GM12874 (cell line): Measurements from ENCODE around the gene PDIA6.

Experiments
- TF ChIP-seq, protein P1 (sequence below): IDR thresholded peaks from 2 replicates; pipeline ENCODE4 v1.5.1; 2011; ENCODE audit warnings: low read depth, mild to moderate bottlenecking, control low read depth, low read length, moderate library complexity; ENCODE audit not compliant: insufficient read depth

The PDIA6 gene

DNA sequence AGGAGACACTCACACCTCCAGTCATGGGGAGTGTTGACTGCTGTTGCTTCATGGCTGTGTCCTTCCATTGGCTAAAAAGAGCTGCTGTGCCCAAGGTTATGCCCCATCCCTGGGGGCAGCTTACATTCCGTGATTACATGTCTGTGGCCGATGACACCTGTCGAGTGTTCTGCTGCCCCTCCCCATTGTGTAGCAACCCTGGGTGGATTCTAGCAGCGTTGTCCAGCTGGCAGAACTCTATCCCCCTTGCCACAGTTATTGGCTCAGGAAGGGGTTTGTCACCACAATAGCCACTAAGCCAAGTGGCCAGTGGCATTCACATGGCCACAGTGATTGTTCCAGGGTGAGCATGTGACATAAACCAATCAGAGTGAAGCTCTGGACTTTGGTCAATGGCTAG, 11.6 kb upstream of the PDIA6 start:
- TF ChIP-seq, protein P1, sequence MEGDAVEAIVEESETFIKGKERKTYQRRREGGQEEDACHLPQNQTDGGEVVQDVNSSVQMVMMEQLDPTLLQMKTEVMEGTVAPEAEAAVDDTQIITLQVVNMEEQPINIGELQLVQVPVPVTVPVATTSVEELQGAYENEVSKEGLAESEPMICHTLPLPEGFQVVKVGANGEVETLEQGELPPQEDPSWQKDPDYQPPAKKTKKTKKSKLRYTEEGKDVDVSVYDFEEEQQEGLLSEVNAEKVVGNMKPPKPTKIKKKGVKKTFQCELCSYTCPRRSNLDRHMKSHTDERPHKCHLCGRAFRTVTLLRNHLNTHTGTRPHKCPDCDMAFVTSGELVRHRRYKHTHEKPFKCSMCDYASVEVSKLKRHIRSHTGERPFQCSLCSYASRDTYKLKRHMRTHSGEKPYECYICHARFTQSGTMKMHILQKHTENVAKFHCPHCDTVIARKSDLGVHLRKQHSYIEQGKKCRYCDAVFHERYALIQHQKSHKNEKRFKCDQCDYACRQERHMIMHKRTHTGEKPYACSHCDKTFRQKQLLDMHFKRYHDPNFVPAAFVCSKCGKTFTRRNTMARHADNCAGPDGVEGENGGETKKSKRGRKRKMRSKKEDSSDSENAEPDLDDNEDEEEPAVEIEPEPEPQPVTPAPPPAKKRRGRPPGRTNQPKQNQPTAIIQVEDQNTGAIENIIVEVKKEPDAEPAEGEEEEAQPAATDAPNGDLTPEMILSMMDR, result no peak

DNA sequence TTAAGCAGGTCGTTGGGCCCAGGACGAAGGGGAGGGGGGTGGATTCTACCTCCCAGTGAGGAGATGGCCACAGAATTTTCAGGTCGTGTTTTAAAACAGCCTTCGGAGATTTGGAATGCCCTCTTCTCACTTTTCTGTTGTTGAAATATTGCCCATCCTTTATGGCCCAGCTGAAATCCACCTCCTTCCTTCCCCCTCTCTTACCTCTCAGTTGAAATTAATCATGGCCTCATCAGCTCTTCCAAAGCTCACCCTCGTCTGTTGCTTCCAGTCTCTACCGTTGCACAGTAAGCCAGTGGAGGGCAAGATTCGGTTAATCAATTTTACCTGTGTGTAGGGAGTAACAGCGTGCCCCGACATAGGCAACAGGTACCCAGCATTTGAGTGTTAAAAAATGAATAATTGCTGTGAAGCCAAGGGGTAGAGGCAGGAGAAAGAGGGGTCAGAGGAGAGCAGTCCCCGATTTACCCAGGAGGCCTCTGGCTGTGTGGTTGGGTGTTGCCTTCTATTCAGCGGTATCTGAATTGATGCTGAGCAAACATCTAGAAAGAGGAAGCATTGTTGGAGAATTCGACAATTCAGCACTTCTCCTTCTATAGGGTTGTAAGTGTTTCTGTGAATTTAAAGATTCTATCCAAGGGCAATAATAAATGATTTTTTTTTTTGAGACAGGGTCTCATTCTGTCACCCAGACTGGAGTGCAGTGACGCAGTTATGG, 8.6 kb upstream of the PDIA6 start:
- TF ChIP-seq, protein P1, result no peak

DNA sequence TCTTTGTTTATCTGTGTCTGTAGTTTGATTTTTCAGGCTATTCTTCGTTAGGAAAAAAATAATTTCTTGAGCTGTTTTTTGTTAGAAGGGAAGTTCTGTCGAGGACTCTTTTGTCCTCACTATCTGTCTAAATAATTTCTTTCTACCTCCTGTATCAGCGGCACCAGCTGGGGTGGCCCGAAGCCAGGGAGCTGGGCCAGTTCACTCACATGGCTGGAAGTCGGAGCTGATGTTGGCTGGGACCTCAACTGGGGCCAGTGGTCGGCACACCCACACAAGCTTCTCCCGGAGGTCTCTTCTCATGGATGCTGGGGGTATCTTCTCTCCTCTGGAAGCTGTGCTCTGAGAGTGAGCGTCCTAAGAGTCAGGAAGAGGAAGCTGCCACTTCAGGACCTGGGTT, 8.0 kb upstream of the PDIA6 start:
- TF ChIP-seq, protein P1, result no peak

DNA sequence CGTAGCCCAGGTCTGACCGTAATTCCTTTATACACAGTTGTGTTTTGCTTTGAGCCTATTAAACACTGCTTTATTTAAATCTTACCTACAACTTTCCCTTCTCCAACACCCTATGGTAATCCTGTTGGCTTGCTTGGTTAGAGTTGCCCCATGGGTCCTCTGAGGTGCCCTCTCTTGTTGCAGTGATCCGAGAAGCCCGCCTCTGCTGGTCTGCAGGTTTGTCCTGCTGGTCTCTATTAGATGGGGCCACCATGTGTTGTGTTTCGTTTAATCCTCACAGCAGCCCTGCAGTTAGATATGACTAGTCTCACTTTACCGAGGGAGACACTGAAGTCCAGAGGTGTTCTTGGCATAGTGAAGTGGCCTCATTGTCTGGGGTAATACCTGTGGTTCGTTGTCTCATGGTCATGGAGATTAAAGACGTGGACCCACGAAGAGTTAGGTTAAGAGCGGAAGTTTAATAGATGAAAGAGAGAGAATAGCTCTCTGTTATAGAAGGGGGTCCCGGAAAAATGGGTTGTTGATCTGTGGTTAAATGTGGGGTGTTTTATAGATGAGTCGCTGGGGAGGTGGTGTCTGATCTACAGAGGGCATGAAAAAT, 7.2 kb upstream of the PDIA6 start:
- TF ChIP-seq, protein P1, result no peak

DNA sequence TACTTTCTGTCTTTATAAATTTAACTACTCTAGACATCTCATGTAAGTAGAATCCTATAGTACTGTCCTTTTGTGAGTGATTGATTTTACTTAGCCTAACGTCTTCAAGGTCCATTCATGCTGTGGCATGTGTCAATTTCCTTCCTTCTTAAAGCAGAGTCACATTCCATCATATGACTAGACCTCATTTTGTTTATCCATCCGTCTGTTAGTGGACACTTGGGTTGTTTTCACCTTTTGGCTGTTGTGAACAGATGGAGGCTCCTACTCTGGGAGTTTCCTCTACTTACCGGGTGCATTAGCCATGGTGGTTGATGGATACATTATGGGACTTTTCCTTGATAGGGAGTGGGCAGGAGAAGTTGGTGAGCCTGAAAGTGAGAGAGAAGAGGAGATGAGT, 6.4 kb upstream of the PDIA6 start:
- TF ChIP-seq, protein P1, result no peak

DNA sequence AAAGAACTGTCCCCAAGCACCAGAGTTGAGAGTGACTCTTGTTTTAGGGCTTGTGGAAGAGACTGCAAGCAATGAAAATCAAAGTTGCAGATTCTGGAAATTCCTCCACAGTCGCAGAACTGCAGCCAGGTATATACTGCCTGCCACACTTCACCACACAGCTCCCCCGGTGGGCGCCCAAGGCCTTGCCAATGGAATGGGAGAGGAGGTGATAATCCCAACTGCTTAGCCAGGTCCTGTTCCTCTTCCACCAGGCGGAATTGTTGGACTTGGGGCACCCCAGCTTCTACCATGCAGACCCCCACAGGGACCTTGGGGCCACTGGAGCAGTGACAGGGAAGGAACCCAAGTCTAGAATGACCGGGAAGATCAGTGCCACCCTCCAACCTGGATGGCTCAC, 4.8 kb upstream of the PDIA6 start:
- TF ChIP-seq, protein P1, result no peak

DNA sequence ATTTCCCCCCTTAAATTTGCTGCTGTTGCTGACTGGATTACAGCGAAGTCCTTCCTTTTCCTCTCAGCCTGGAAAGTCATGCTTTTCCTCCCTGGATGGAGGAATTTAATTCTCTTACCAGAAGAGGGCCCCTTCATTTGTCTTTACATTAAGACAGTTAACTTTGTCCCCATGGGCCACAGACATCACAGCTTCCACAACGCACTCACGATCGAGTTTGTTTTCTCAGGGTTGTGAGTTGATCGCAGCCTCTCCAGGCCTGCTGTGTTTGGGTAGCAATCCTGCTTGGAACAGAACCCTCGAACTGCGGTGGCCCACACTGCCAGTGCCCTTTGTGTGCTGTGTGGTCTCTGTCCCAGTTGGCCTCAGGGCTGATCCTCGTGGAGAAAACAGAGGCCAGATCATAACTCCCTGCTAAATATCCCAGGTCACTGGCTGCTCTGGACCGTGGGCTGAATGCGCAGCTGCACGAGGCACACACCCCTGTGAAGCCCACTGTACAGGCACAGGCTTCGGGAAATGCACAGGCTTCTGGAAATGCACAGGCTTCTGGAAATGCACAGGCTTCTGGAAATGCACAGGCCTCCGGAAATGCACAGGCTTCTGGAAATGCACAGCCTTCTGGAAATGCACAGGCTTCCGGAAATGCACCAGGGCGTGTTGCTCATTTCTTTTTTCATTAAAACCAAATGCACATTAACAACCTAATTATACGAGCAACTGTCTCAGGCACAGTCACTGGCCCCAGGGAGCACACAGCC, 2.2 kb upstream of the PDIA6 start:
- TF ChIP-seq, protein P1, result no peak
